Tibial nerve (tissue), 4 donors: ENCODE results near the gene CLIC1. TPM values are rescaled to one million over a fixed set of nuclear protein-coding genes. Genes with fewer than 3 reads are reported as not detected.

Source experiments
- DNase-seq, 2 donors: peaks; one replicate each; pipeline ENCODE4 v3.0.0-alpha.2; 2019; ENCODE audit warnings: low spot score in 2 of 2
- H3K27ac ChIP-seq, 4 donors: fragments of 200-600 bp; sonication (generic) in 3 of 4; one replicate each; pipeline ENCODE4 v1.5.1; 2017 to 2019; ENCODE audit warnings: mild to moderate bottlenecking in 1 of 4
- H3K27me3 ChIP-seq, 2 donors: fragments of 200-600 bp; sonication (generic) in 1 of 2; one replicate each; pipeline versions ENCODE4 v1.5.1 to v1.6.0; 2017 to 2019
- H3K36me3 ChIP-seq, 3 donors: fragments of 200-600 bp; sonication (generic); one replicate each; pipeline ENCODE4 v1.5.1; 2018 to 2019
- H3K4me1 ChIP-seq, 4 donors: fragments of 200-600 bp; sonication (generic) in 3 of 4; one replicate each; pipeline ENCODE4 v1.5.1; 2017 to 2019
- H3K4me3 ChIP-seq, 4 donors: fragments of 200-600 bp; sonication (generic) in 3 of 4; one replicate each; pipeline ENCODE4 v1.5.1; 2017 to 2019; ENCODE audit warnings: mild to moderate bottlenecking in 1 of 4, moderate library complexity in 1 of 4
- H3K9me3 ChIP-seq, 4 donors: fragments of 200-600 bp; sonication (generic) in 3 of 4; one replicate each; pipeline ENCODE4 v1.5.1; 2017 to 2019
- CTCF ChIP-seq, 5 experiments: fragments of 200-600 bp in 3 of 5; fragments of 450-650 bp in 2 of 5; sonication (generic) in 3 of 5; IDR thresholded peaks; one replicate each; pipeline ENCODE4 v1.5.1; 2016 to 2019; ENCODE audit warnings: antibody characterized with exemption in 5 of 5, mild to moderate bottlenecking in 3 of 5, moderate library complexity in 2 of 5
- EP300 ChIP-seq, 2 donors: sonication (generic); formaldehyde crosslinking; IDR thresholded peaks; one replicate each; pipeline ENCODE4 v1.6.1; 2017; ENCODE audit warnings: antibody characterized with exemption in 2 of 2, mild to moderate bottlenecking in 1 of 2
- POLR2A ChIP-seq, 2 donors: fragments of 450-650 bp; IDR thresholded peaks; one replicate each; pipeline ENCODE4 v1.6.1; 2017; ENCODE audit warnings: antibody characterized with exemption in 2 of 2, mild to moderate bottlenecking in 2 of 2, moderate library complexity in 2 of 2
- WGBS, 2 donors: methylation state at CpG; one replicate each; pipeline ENCODE4 v1.1.5; 2018; 5-methylcytosine and 5-hydroxymethylcytosine counted together
- small RNA-seq: library from RNA; depleted of rRNA; stranded (forward); fragments of <200 nt; gene quantifications from one replicate; pipeline ENCODE3, GENCODE V24; 2016
- total RNA-seq, 4 donors: library from RNA; depleted of rRNA; stranded (reverse); fragments of >200 nt; gene quantifications; one replicate each; pipeline ENCODE4 v1.1.0, GENCODE V29; 2016

Gene CLIC1
- total RNA-seq, 4 donors from 2014 or later, result 216 to 341 (median 246) TPM

GRCh38 chr6:31681135-31681671 lies 55.1 kb downstream of the CLIC1 start:
- peaks cover 0 to 9% (median 0%) of the 10 kb centered on the region in 3 donors for H3K36me3 ChIP-seq
- TF ChIP-seq POLR2A (IDR thresholded peaks at IDR 0.05) (peak in 1 of 2 donors; percentile 20), EP300 (IDR thresholded peaks at IDR 0.05) (no peak), CTCF (IDR thresholded peaks at IDR 0.05) (peak in 2 of 5 experiments; percentile 13 to 36)
- peak overlapping the region; percentile 51 to 84 (median 69) for H3K27ac ChIP-seq
- peaks cover 0 to 35% (median 4%) of the 10 kb centered on the region in 4 donors for H3K4me1 ChIP-seq
- no peaks in the 10 kb centered on the region for H3K9me3 ChIP-seq
- DNase-seq, result no peak
- 0 to 2% methylated on average over 27 to 39 of the region's 40 CpGs for WGBS, 2 donors
- peak overlapping the region; percentile 36 to 60 (median 44) for H3K4me3 ChIP-seq
- H3K27me3 ChIP-seq, result no peaks in the 10 kb centered on the region

Small RNAs within 50 kb of the gene (small RNA-seq; reads per million reads assigned to genes)
- gene LY6G6D (not detected), gene MIR4646 (not detected), gene MSH5-SAPCD1 (not detected), gene RF00019 (not detected), gene RNU6-850P (not detected), gene SAPCD1 (not detected)

Other genes with a start within 250 kb of the CLIC1 start
- gene MICB, start 238.4 kb downstream of the CLIC1 start, total RNA-seq, result 1 to 10 TPM; 1.0 to 8.0 (median 4.1) TPM
- gene MCCD1, start 207.6 kb downstream of the CLIC1 start, total RNA-seq, result not detected
- 100 to 1,000 TPM; 306 to 436 (median 358) TPM for gene DDX39B, start 194.5 kb downstream of the CLIC1 start, total RNA-seq
- gene ATP6V1G2, start 189.9 kb downstream of the CLIC1 start, total RNA-seq, result 1 to 10 TPM in 3 of 4 donors, under 1 TPM in 1; 0.60 to 3.8 (median 2.2) TPM
- 10 to 100 TPM; 26.2 to 30.2 (median 27.7) TPM for gene NFKBIL1, start 188.9 kb downstream of the CLIC1 start, total RNA-seq
- not detected for gene LTA, start 164.2 kb downstream of the CLIC1 start, total RNA-seq
- not detected for gene TNF, start 161.0 kb downstream of the CLIC1 start, total RNA-seq
- gene LTB, start 154.1 kb downstream of the CLIC1 start, total RNA-seq, result not detected
- gene LST1, start 150.3 kb downstream of the CLIC1 start, total RNA-seq, result 10 to 100 TPM; 15.7 to 86.5 (median 20.8) TPM
- gene NCR3, start 143.5 kb downstream of the CLIC1 start, total RNA-seq, result not detected
- 10 to 100 TPM; 27.1 to 66.3 (median 50.4) TPM for gene AIF1, start 121.3 kb downstream of the CLIC1 start, total RNA-seq
- gene PRRC2A, start 115.8 kb downstream of the CLIC1 start, total RNA-seq, result 100 to 1,000 TPM in 2 of 4 donors, 10 to 100 TPM in 2; 71.4 to 113 (median 88.0) TPM
- gene BAG6, start 83.9 kb downstream of the CLIC1 start, total RNA-seq, result 100 to 1,000 TPM; 189 to 228 (median 210) TPM
- 1 to 10 TPM in 1 of 4 donors, under 1 TPM in 2, not detected in 1; 0.63 to 2.0 (median 0.90) TPM for gene APOM, start 80.6 kb downstream of the CLIC1 start, total RNA-seq
- gene C6orf47, start 75.8 kb downstream of the CLIC1 start, total RNA-seq, result 10 to 100 TPM; 13.8 to 23.3 (median 20.5) TPM
- gene GPANK1, start 71.5 kb downstream of the CLIC1 start, total RNA-seq, result 10 to 100 TPM; 18.8 to 30.0 (median 26.5) TPM
- 100 to 1,000 TPM; 183 to 207 (median 188) TPM for gene CSNK2B, start 70.5 kb downstream of the CLIC1 start, total RNA-seq
- gene LY6G5B, start 66.6 kb downstream of the CLIC1 start, total RNA-seq, result 10 to 100 TPM in 2 of 4 donors, 1 to 10 TPM in 2; 7.6 to 13.0 (median 9.8) TPM
- under 1 TPM in 1 of 4 donors, not detected in 3; 0.84 TPM for gene LY6G5C, start 55.5 kb downstream of the CLIC1 start, total RNA-seq
- 10 to 100 TPM; 37.1 to 62.1 (median 49.9) TPM for gene ABHD16A, start 33.2 kb downstream of the CLIC1 start, total RNA-seq
- not detected for gene LY6G6F, start 29.7 kb downstream of the CLIC1 start, total RNA-seq
- gene LY6G6D, start 21.2 kb downstream of the CLIC1 start, total RNA-seq, result not detected
- gene LY6G6C, start 14.8 kb downstream of the CLIC1 start, total RNA-seq, result not detected
- gene MPIG6B, start 13.2 kb downstream of the CLIC1 start, total RNA-seq, result not detected
- 100 to 1,000 TPM; 134 to 193 (median 166) TPM for gene DDAH2, start 7.2 kb downstream of the CLIC1 start, total RNA-seq
- 10 to 100 TPM; 12.2 to 25.5 (median 18.4) TPM for gene MSH5, start 3.5 kb upstream of the CLIC1 start, total RNA-seq
- 1 to 10 TPM in 3 of 4 donors, not detected in 1; 1.5 to 5.5 (median 4.8) TPM for gene SAPCD1, start 26.1 kb upstream of the CLIC1 start, total RNA-seq
- gene VWA7, start 40.8 kb upstream of the CLIC1 start, total RNA-seq, result under 1 TPM; 0.21 to 0.66 (median 0.35) TPM
- gene VARS1, start 59.2 kb upstream of the CLIC1 start, total RNA-seq, result 10 to 100 TPM; 40.8 to 58.6 (median 50.1) TPM
- 10 to 100 TPM; 23.9 to 31.8 (median 28.4) TPM for gene LSM2, start 70.4 kb upstream of the CLIC1 start, total RNA-seq
- 1 to 10 TPM in 2 of 4 donors, under 1 TPM in 2; 0.20 to 2.4 (median 1.2) TPM for gene HSPA1L, start 78.8 kb upstream of the CLIC1 start, total RNA-seq
- 100 to 1,000 TPM; 170 to 304 (median 221) TPM for gene HSPA1A, start 79.0 kb upstream of the CLIC1 start, total RNA-seq
- 100 to 1,000 TPM; 134 to 186 (median 168) TPM for gene HSPA1B, start 91.2 kb upstream of the CLIC1 start, total RNA-seq
- gene NEU1, start 126.3 kb upstream of the CLIC1 start, total RNA-seq, result 10 to 100 TPM; 25.8 to 44.6 (median 33.8) TPM
- under 1 TPM in 3 of 4 donors, not detected in 1; 0.22 to 0.84 (median 0.59) TPM for gene SLC44A4, start 142.5 kb upstream of the CLIC1 start, total RNA-seq
- 10 to 100 TPM; 38.2 to 63.9 (median 46.8) TPM for gene EHMT2, start 161.2 kb upstream of the CLIC1 start, total RNA-seq
- gene ZBTB12, start 165.6 kb upstream of the CLIC1 start, total RNA-seq, result 1 to 10 TPM in 3 of 4 donors, under 1 TPM in 1; 0.63 to 3.5 (median 2.9) TPM
- 10 to 100 TPM in 1 of 4 donors, 1 to 10 TPM in 3; 4.6 to 17.4 (median 6.1) TPM for gene C2, start 191.2 kb upstream of the CLIC1 start, total RNA-seq
- gene CFB, start 209.6 kb upstream of the CLIC1 start, total RNA-seq, result 10 to 100 TPM; 15.7 to 66.5 (median 26.2) TPM
- 100 to 1,000 TPM in 1 of 4 donors, 10 to 100 TPM in 3; 74.1 to 101 (median 88.6) TPM for gene NELFE, start 222.4 kb upstream of the CLIC1 start, total RNA-seq
- 10 to 100 TPM; 47.1 to 83.1 (median 48.2) TPM for gene SKIC2, start 222.6 kb upstream of the CLIC1 start, total RNA-seq
- gene DXO, start 235.6 kb upstream of the CLIC1 start, total RNA-seq, result 10 to 100 TPM; 16.2 to 46.1 (median 34.3) TPM
- gene C4A, start 245.5 kb upstream of the CLIC1 start, total RNA-seq, result 100 to 1,000 TPM; 230 to 361 (median 258) TPM